AG08396 (cell line): ENCODE measurements around the gene TOR1B.
"Not testable (repeated sequence)": the region's sequence is repeated elsewhere in the genome, so short reads cannot be mapped to it uniquely, and the experiment has no call there.

Experiments used
- DNase-seq: peaks from one replicate; pipeline ENCODE4 v3.0.0; 2012; ENCODE audit warnings: low spot score, mixed read lengths

TOR1B gene

DNA sequence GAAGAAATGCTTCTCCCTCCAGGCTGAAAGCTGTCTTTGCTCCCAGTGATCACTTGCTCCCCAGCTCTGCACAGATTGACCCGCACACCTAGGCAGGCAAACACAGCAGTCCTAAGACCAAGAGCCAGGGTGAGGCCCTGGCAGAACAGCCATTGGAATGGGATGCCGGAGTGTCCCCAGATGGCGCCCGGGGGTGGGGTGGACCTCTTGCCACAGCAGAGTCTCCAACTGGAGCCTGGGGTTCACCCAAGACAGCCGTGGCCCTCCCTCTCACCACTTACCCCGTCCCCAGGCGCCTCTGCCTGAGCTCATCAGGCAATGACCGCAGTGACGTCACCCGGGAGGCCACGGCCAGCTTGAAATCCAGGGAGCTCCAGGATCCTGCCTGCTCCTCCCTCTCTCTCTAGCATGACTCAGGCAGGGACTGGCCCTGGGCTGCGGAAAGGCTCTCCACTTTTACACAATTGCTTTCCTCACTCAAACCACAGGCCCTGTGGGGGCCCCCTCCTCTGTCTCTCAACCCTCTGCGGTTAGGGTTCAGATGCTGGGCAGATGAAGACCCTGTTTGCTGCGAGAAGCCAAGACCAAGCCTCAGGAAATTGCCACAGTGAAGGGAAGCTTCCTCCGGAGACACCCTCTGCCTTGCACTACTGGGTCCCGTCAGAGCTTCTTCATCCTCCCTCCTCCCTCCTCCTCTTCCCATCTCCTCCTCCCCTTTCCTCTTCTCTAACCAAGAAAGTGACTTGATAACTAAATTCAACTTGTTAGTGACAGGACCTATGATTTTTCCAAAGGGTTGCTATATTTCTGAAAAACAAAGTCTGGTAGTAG lies 25.8 kb upstream of the TOR1B start:
- DNase-seq: peak; percentile 94

GRCh38 chr9:129777769-129778130 lies 25.2 kb upstream of the TOR1B start:
- no peak for DNase-seq

- DNase-seq: no peak
Measured at GRCh38 chr9:129778469-129778868, 24.5 kb upstream of the TOR1B start.

GRCh38 chr9:129779560-129780190 lies 23.3 kb upstream of the TOR1B start:
- no peak for DNase-seq

DNA sequence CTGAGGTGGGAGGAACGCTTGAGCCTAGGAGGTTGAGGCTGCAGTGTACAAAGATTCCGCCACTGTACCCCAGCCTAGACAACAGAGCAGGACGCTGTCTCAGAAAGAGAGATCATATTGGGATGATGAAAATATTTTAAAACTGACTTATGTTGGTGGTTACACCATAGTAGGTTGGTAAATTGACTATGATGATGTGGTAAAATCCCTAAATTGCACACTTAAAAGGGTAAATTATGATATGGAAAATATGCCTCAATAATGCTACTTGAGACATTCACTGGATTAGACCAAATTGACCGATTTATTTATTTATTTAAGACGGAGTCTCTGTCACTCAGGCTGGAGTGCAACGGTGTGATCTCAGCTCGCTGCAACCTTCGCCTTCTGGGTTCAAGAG lies 21.9 kb upstream of the TOR1B start:
- DNase-seq: no peak

DNA sequence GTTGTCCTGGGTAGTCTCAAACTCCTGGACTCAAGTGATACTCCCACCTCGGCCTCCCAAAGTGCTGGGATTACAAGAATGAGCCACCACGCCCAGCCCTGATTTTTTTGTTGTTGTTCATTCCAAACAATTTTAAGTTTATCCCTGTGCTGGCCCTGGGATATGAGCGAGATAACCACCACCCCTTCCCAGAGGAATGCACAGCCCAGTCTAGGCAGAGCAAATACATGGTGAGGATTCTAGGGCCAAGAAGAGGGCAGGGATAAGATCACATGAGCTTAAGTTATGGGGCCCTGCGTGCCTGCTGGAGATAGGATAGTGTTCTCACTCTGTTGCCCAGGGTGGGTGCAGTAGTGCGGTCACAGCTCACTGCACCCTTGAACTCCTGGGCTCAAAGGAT lies 21.0 kb upstream of the TOR1B start:
- no peak for DNase-seq

- DNase-seq: peak; percentile 83
Measured at GRCh38 chr9:129783516-129784361, 19.2 kb upstream of the TOR1B start.

- not testable (repeated sequence) for DNase-seq
Measured at GRCh38 chr9:129784970-129785369, 18.0 kb upstream of the TOR1B start.

- DNase-seq: no peak
Measured at GRCh38 chr9:129785866-129786265, 17.1 kb upstream of the TOR1B start.

- no peak for DNase-seq
Measured at GRCh38 chr9:129786481-129786880, 16.5 kb upstream of the TOR1B start.

DNA sequence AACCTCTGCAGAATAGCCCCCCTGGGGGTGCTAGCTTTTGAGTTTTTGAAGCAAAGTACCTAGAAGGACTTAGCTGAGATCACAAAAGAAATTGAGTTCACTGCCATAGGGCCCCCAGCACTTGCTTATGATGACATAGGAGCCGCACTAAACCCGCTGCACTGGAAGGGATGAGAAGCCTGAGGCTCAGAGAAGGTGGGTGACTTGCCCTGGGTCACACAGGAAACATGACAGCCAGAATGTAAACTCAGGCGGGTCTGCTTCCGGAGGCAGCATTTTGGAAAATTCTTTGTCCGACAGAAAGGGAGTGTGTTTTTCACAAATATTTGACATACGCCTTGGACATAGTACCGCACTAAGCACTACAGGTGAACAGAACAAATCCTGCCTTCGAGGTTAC lies 8.4 kb upstream of the TOR1B start:
- DNase-seq: no peak

DNA sequence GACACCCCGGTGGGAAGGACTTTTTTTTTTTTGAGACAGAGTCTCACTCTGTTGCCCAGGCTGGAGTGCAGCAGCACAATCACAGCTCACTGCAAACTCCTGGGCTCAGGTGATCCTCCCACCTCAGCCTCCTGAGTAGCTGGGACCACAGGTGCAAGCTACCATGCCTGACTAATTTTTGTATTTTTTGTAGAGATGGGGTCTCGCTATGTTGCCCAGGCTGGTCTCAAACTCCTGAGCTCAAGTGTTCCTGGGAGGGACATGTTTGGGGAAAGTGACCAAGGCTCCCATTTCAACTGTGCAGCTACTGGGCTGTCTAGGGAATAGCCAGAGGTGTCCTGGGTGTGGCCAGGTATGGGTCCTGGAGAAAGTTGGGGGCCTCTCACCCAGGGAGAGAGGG lies 7.0 kb upstream of the TOR1B start:
- DNase-seq: not testable (repeated sequence)

DNA sequence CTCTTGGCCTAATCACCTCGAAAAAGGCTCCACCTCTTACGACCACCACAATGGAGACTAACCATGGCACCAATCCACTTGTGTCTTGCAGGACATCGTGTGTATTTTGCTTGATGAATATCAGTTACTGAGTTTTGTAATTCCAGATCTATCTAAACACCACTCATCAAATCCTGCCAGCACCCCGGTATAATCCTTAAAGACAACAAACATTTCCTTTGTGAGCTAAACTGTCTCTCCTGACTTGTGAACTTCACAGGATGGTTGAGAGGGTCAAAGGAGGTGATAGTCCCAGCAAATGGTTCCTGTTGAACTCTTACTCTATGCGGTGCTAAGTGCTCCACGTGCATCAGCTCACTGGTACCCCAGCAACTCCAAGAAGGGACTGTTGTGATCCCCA lies 4.0 kb upstream of the TOR1B start:
- no peak for DNase-seq

GRCh38 chr9:129801504-129801903 lies 1.5 kb upstream of the TOR1B start:
- no peak for DNase-seq

- no peak for DNase-seq
Measured at GRCh38 chr9:129803676-129804060, 684 bp downstream of the TOR1B start.

DNA sequence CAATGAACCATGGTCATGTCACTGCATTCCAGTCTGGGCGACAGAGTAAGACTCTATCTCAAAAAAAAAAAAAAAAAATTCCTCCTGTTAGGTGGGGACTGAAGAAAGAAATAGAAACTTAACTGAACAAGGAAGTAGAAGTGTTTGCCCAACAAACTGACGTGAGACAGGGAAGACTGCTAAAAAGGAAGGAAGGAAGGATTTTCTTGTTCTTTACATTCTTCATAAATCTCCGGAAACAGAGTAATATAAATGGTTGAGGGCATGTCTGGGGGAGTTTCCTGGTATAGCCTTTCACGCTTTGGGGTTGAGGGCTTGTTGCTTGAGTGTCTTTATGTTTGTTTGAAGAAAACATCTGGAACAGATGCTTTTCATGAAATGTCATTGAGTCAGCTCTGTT lies 3.1 kb downstream of the TOR1B start:
- no peak for DNase-seq

DNA sequence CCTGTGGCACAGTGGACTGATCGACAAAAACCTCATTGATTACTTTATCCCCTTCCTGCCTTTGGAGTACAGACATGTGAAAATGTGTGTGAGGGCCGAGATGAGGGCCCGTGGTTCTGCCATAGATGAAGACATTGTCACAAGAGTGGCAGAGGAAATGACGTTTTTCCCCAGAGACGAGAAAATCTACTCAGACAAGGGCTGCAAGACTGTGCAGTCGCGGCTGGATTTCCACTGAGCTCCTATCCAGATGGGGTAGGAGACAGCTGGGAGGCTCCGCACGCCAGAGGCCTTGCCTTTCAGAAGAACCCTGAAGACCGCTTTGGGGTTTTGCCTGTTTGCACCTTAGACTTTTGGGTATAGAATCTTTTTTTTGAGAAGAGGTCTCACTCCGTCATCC lies 6.4 kb downstream of the TOR1B start:
- no peak for DNase-seq

DNA sequence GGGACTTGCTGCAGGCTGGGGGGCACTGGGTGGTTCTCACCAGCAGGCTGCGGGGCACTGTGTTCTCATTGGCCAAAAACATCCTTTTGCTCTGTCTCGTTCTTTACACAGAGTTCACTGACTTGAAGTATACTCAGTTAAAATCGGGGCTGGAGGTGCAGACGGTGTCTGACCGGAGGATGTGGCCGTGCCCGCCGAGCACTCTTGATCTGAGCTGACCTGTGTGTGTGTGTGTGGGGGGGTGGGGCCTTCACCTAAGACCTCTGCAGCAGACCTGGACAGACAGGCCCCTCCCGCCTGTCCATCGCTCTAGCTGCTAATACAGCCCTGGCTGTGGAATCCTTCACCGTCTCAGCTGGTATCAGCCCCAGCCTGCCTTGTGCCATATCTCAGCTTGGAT lies 7.1 kb downstream of the TOR1B start:
- DNase-seq: no peak

DNA sequence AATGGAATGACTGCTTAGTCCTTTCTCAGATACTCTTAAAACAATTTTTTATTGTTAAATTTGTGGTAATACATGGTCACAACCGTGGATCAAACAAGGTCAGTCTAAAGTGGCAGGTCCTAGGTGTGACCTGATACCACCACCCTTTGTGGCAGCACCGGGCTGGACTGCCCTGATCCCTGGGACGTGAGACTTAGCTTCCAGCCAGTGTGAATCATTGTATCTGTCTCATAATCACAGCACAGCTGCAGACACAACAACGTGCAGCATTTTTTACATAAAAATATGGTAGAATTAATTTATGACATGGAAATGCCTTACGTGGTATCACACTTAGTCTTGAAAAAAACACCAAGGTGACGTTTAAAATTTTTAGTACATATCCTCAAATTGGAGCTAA lies 7.8 kb downstream of the TOR1B start:
- DNase-seq: no peak

- DNase-seq: no peak
Measured at GRCh38 chr9:129811967-129812363, 9.0 kb downstream of the TOR1B start.

DNA sequence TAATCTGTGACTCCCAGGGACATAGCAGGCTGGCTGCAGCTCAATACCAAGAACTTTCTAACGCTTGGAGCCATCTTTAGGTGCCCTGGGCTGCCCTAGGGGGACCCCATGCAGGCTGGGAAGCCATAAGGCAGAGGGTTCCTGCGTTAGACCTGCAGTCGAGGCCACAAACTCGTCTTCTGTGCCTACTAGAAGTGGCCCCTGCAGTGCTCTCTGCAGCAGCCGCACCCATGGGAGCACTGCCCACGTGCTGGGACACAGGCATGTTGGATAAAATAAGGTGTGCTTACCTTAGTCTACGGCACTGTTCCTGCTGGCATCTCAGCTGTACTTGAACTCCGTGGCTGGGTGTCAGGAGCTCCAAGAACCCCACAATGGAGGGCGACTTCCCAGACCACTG lies 9.4 kb downstream of the TOR1B start:
- DNase-seq: no peak

DNA sequence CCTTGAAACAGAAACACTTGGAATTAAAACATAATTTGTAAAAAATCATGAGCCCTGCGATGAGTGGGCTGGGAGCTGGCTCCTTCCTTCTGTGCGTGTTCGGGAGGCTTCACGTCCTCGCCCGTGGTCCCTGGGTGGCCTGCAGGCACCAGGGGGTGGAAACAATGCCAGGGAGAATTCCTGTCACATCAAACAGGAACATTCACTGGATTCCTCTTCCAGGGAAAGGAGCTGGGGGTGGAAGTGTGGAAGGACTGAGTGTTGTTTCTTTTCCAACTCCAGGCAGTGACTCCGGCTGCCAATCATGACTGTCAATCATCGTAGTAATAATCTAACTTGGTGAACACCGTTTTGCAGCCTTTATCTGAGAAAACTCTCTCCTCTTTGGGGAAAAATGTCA lies 10.7 kb downstream of the TOR1B start:
- DNase-seq: no peak
